ENCODE data around the gene G6PC1.

Gene G6PC1

DNA sequence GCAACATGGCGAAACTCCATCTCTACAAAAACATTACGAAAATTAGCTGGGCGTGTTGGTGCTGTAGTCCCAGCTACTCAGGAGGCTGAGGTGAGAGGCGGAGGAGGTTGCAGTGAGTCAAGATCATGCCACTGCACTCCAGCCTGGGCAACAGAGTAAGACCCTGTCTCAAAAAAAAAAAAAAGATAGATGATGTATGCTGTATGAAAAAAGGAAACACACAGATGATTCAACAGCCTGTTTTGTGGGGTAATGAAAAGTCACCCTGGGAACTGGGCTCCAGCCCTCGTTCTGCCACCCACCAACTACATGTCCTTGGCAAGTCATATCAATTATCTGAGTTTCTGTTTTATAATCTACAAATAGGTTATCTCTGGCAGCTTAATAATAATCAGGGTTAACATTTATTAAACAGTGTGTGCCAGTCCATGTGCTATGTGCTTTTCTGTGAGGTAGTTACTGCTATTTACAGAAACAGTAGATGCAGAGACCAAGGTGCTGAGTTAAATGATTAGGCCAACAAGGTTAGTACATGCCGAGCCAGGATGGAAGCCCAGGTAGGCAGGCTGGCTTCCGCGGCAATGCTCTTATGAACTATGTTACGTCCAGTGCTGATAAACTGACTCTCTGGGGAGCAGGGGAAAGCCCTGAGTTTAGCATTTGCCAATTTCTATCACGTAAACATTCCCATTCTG is 1.1 kb downstream of the G6PC1 start:
- Histone ChIP-seq H3K36me3 (ENCODE audit: control insufficient read depth in 2 of 2, insufficient read depth in 1 of 2, low read length in 2 of 2) (no peaks in the 10 kb centered on the region), H3K9me3 (ENCODE audit: control insufficient read depth, insufficient read depth, low read depth, low read length) (no peaks in the 10 kb centered on the region), H3K4me1 (ENCODE audit: control insufficient read depth, insufficient read depth, low read length) (no peaks in the 10 kb centered on the region), H3K27ac (ENCODE audit: extremely low read depth, low read depth, low read length) (no peak overlapping the region), H3K4me3 (ENCODE audit: low read depth, low read length) (no peak overlapping the region)
- ChIA-PET POLR2A (no interaction called here), CTCF (interaction anchor here (0.6 kb wide), 1 partner anchor 537 kb away, joined by 3 read pairs; no protein-coding TSS in a partner anchor)
- TF ChIP-seq ZNF302 (tag by site-specific recombination; IDR thresholded peaks at IDR 0.05; ENCODE audit: low read depth) = no peak
- TF ChIP-seq ZNF155 (tag by site-specific recombination; IDR thresholded peaks at IDR 0.05) = no peak
- no peak for TF ChIP-seq IKZF3 (tag by site-specific recombination; IDR thresholded peaks at IDR 0.05)
- no peak for TF ChIP-seq HOXD13 (CRISPR knock-in tag; IDR thresholded peaks at IDR 0.05; ENCODE audit: borderline replicate concordance)
- TF ChIP-seq, protein P1, sequence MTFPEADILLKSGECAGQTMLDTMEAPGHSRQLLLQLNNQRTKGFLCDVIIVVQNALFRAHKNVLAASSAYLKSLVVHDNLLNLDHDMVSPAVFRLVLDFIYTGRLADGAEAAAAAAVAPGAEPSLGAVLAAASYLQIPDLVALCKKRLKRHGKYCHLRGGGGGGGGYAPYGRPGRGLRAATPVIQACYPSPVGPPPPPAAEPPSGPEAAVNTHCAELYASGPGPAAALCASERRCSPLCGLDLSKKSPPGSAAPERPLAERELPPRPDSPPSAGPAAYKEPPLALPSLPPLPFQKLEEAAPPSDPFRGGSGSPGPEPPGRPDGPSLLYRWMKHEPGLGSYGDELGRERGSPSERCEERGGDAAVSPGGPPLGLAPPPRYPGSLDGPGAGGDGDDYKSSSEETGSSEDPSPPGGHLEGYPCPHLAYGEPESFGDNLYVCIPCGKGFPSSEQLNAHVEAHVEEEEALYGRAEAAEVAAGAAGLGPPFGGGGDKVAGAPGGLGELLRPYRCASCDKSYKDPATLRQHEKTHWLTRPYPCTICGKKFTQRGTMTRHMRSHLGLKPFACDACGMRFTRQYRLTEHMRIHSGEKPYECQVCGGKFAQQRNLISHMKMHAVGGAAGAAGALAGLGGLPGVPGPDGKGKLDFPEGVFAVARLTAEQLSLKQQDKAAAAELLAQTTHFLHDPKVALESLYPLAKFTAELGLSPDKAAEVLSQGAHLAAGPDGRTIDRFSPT (tag by site-specific recombination; IDR thresholded peaks at IDR 0.05) = no peak
- TF ChIP-seq, protein P2, sequence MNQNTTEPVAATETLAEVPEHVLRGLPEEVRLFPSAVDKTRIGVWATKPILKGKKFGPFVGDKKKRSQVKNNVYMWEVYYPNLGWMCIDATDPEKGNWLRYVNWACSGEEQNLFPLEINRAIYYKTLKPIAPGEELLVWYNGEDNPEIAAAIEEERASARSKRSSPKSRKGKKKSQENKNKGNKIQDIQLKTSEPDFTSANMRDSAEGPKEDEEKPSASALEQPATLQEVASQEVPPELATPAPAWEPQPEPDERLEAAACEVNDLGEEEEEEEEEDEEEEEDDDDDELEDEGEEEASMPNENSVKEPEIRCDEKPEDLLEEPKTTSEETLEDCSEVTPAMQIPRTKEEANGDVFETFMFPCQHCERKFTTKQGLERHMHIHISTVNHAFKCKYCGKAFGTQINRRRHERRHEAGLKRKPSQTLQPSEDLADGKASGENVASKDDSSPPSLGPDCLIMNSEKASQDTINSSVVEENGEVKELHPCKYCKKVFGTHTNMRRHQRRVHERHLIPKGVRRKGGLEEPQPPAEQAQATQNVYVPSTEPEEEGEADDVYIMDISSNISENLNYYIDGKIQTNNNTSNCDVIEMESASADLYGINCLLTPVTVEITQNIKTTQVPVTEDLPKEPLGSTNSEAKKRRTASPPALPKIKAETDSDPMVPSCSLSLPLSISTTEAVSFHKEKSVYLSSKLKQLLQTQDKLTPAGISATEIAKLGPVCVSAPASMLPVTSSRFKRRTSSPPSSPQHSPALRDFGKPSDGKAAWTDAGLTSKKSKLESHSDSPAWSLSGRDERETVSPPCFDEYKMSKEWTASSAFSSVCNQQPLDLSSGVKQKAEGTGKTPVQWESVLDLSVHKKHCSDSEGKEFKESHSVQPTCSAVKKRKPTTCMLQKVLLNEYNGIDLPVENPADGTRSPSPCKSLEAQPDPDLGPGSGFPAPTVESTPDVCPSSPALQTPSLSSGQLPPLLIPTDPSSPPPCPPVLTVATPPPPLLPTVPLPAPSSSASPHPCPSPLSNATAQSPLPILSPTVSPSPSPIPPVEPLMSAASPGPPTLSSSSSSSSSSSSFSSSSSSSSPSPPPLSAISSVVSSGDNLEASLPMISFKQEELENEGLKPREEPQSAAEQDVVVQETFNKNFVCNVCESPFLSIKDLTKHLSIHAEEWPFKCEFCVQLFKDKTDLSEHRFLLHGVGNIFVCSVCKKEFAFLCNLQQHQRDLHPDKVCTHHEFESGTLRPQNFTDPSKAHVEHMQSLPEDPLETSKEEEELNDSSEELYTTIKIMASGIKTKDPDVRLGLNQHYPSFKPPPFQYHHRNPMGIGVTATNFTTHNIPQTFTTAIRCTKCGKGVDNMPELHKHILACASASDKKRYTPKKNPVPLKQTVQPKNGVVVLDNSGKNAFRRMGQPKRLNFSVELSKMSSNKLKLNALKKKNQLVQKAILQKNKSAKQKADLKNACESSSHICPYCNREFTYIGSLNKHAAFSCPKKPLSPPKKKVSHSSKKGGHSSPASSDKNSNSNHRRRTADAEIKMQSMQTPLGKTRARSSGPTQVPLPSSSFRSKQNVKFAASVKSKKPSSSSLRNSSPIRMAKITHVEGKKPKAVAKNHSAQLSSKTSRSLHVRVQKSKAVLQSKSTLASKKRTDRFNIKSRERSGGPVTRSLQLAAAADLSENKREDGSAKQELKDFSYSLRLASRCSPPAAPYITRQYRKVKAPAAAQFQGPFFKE (tag by site-specific recombination; IDR thresholded peaks at IDR 0.05; ENCODE audit: borderline replicate concordance) = no peak
- TF ChIP-seq ZFP3 (tag by site-specific recombination; IDR thresholded peaks at IDR 0.05; ENCODE audit: low read depth) = no peak
- TF ChIP-seq ZNF48 (tag by site-specific recombination; IDR thresholded peaks at IDR 0.05) = no peak
- TF ChIP-seq ZNF777 (tag by site-specific recombination; IDR thresholded peaks at IDR 0.05; ENCODE audit: borderline replicate concordance) = no peak
- TF ChIP-seq KLF9 (tag by site-specific recombination; IDR thresholded peaks at IDR 0.05; ENCODE audit: low read depth) = no peak
- TF ChIP-seq ZNF560 (tag by site-specific recombination; IDR thresholded peaks at IDR 0.05; ENCODE audit: borderline replicate concordance) = no peak
- TF ChIP-seq, protein P3, sequence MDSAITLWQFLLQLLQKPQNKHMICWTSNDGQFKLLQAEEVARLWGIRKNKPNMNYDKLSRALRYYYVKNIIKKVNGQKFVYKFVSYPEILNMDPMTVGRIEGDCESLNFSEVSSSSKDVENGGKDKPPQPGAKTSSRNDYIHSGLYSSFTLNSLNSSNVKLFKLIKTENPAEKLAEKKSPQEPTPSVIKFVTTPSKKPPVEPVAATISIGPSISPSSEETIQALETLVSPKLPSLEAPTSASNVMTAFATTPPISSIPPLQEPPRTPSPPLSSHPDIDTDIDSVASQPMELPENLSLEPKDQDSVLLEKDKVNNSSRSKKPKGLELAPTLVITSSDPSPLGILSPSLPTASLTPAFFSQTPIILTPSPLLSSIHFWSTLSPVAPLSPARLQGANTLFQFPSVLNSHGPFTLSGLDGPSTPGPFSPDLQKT (IDR thresholded peaks at IDR 0.05; ENCODE audit: borderline replicate concordance, low read depth, low read length) = no peak
- TF ChIP-seq KLF7 (tag by site-specific recombination; IDR thresholded peaks at IDR 0.05; ENCODE audit: borderline replicate concordance) = no peak
- TF ChIP-seq GFI1B (tag by site-specific recombination; IDR thresholded peaks at IDR 0.05) = no peak
- TF ChIP-seq SP7 (tag by site-specific recombination; IDR thresholded peaks at IDR 0.05) = no peak

DNA sequence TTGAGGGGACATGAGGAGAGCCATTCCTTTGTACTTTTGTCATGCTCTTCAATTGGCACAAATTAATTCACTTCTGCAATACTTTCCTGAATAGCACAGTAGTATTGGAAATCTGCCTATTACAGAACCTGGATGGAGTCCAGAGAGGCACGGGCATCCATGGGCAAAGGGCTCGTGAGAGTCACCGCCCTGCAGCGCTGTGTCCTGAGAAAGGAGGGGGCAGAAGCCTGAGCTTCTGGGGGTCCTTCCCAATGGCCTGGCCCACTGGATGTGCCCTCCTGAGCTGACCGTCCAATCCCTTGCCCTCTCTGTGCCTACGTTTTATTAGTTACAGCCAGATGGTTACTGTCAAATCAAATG is 3.5 kb downstream of the G6PC1 start:
- ChIA-PET POLR2A (no interaction called here), CTCF (no interaction called here)
- no peaks in the 10 kb centered on the region for H3K9me3 ChIP-seq (ENCODE audit: control insufficient read depth, insufficient read depth, low read depth, low read length)
- H3K4me3 ChIP-seq (ENCODE audit: low read depth, low read length) = no peak overlapping the region
- no peaks in the 10 kb centered on the region for H3K4me1 ChIP-seq (ENCODE audit: control insufficient read depth, insufficient read depth, low read length)
- H3K36me3 ChIP-seq (ENCODE audit: control insufficient read depth in 2 of 2, insufficient read depth in 1 of 2, low read length in 2 of 2) = no peaks in the 10 kb centered on the region
- no peak overlapping the region for H3K27ac ChIP-seq (ENCODE audit: extremely low read depth, low read depth, low read length)
- TF ChIP-seq ZNF785 (tag by site-specific recombination; IDR thresholded peaks at IDR 0.05) = no peak
- TF ChIP-seq ZNF133 (tag by site-specific recombination; IDR thresholded peaks at IDR 0.05) = no peak
- TF ChIP-seq, protein P4, sequence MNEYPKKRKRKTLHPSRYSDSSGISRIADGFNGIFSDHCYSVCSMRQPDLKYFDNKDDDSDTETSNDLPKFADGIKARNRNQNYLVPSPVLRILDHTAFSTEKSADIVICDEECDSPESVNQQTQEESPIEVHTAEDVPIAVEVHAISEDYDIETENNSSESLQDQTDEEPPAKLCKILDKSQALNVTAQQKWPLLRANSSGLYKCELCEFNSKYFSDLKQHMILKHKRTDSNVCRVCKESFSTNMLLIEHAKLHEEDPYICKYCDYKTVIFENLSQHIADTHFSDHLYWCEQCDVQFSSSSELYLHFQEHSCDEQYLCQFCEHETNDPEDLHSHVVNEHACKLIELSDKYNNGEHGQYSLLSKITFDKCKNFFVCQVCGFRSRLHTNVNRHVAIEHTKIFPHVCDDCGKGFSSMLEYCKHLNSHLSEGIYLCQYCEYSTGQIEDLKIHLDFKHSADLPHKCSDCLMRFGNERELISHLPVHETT (tag by site-specific recombination; IDR thresholded peaks at IDR 0.05) = no peak
- no peak for TF ChIP-seq ZNF112 (tag by site-specific recombination; IDR thresholded peaks at IDR 0.05)
- no peak for TF ChIP-seq ZBTB48 (tag by site-specific recombination; IDR thresholded peaks at IDR 0.05)
- TF ChIP-seq ZNF585B (tag by site-specific recombination; IDR thresholded peaks at IDR 0.05) = no peak
- TF ChIP-seq ZBTB7A (tag by site-specific recombination; IDR thresholded peaks at IDR 0.05; ENCODE audit: low read depth) = no peak
- TF ChIP-seq ZBTB21 (tag by site-specific recombination; IDR thresholded peaks at IDR 0.05) = no peak
- no peak for TF ChIP-seq ZNF335 (tag by site-specific recombination; conservative IDR thresholded peaks at IDR 0.05)
